ENCODE results near the gene SHISA9.

The SHISA9 gene

DNA sequence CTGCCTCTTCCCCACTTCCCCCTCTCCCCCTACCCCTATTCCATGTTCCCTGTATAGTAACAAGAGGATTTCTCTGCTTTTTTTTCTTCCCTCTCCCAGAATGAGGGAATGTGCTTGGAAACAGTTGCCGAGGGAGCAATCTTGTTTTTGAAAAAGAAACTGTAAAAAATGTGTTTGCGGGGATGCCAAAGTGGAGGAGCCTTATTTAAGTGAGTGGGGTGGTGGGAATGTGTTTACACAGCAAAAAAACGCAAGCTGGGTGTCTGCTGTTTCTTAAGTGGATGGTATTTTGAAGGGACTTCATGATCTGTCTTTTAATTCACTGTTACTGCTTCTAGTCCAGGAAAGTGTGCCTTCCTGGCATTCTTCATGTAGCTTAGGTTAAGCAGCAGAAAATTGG lies 254.4 kb downstream of the SHISA9 start:
- in situ Hi-C loops (cut with MboI; ENCODE audit: low sequenced_read_pairs), result no loop called here

GRCh38 chr16:13157082-13157481 lies 255.7 kb downstream of the SHISA9 start:
- in situ Hi-C loops (cut with MboI; ENCODE audit: low sequenced_read_pairs), result no loop called here

DNA sequence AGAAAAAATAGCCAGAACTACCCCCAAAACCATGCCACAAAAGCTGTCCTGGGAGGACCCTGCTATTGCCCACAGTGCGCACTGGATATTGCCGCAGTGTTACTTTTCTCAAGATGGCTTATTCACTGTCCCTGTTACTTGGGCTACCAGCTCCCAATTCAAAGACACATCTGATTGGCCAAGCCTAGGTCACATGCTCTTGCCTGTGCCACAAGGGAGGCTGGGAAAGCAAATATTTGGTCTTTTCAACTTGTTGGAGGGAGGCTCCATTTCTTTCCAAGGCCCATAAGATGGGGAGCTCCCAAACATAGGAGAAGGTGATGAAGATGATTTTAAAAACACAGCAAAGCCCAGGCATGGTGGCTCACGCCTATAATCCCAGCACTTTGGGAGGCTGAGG lies 257.0 kb downstream of the SHISA9 start:
- in situ Hi-C loops (cut with MboI; ENCODE audit: low sequenced_read_pairs), result no loop called here

GRCh38 chr16:13165024-13165423 lies 263.6 kb downstream of the SHISA9 start:
- in situ Hi-C loops (cut with MboI; ENCODE audit: low sequenced_read_pairs), result no loop called here

GRCh38 chr16:13168091-13168572 lies 266.7 kb downstream of the SHISA9 start:
- in situ Hi-C loops (cut with MboI; ENCODE audit: low sequenced_read_pairs), result no loop called here

GRCh38 chr16:13171313-13171712 lies 269.9 kb downstream of the SHISA9 start:
- in situ Hi-C loops (cut with MboI; ENCODE audit: low sequenced_read_pairs), result no loop called here

DNA sequence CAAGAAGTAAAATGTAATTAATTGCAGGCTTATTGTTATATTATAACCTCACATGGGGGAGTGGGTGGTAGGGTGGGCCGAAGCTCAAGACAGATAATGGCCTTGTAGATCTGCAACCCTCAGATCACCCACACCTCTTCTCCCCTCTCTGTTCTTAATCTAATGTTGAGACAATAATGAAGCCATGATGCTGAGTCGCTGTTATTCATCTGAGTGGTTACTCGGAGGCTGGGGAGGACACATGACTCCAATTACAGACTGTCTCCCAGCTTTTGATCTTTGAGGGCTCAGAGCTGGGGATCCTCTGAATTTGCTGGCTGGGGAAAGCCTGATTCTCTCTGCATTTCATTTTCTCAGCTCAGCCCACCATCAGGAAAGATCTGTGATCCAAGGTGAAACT lies 275.3 kb downstream of the SHISA9 start:
- in situ Hi-C loops (cut with MboI; ENCODE audit: low sequenced_read_pairs), result no loop called here

DNA sequence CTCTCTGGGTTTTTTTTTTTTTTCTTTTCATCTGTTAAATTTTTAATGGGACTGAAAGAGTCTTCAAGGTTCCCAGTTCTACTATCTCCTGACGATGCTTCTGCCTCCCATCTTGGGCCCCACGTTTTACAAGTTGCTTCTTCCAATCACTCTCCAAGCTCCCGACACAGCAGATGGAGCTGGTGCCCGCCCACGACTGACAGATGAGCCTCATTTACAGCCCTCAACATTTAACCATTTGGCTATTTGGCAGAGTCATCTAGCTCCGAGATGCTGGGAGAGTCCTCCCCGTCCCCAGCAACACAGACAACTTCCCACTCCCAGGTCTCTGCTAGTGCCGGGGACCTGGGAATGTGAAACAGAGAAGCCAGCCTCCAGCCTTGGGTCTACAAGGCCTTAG lies 276.9 kb downstream of the SHISA9 start:
- in situ Hi-C loops (cut with MboI; ENCODE audit: low sequenced_read_pairs), result no loop called here

DNA sequence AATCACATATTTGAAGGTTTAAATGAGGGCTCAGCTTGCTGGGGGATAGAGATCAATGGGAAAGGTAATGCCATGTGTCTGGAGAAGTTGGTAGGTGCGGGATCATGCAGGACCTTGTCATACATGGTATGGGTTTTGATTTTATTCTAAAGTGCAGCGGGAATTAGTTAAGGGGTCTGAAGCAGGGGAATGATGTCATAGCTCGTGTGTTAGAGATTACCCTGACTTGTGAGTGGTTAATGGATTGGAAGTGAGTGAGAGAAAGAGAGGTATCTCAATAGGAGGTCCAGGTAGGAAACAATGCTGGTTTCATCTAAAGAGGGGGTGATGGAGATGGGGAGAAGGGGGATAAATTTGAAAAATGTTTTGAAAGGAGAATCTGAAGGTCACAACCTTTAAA lies 280.0 kb downstream of the SHISA9 start:
- in situ Hi-C loops (cut with MboI; ENCODE audit: low sequenced_read_pairs), result no loop called here

DNA sequence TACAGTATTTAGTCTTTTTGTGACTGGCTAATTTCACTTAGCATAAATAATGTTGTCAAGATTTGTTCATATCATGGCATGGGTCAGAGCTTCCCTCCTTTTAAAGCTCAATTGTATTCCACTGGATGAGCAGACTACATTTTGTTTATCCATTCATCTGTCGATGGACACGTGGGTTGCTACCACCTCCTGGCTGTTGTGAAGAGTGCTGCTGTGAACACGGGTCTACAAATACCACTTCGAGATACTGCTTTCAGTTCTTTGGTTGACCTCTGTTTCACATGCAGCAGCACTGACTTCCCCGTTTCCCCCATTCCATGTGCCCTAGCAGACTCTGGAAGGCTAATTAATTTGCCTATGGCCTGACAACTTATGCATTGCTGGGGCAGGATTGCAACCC lies 285.4 kb downstream of the SHISA9 start:
- in situ Hi-C loops (cut with MboI; ENCODE audit: low sequenced_read_pairs), result no loop called here

- in situ Hi-C loops (cut with MboI; ENCODE audit: low sequenced_read_pairs), result no loop called here
Observed at GRCh38 chr16:13189250-13189649, 287.9 kb downstream of the SHISA9 start.

GRCh38 chr16:13193721-13194120 lies 292.3 kb downstream of the SHISA9 start:
- in situ Hi-C loops (cut with MboI; ENCODE audit: low sequenced_read_pairs), result no loop called here

DNA sequence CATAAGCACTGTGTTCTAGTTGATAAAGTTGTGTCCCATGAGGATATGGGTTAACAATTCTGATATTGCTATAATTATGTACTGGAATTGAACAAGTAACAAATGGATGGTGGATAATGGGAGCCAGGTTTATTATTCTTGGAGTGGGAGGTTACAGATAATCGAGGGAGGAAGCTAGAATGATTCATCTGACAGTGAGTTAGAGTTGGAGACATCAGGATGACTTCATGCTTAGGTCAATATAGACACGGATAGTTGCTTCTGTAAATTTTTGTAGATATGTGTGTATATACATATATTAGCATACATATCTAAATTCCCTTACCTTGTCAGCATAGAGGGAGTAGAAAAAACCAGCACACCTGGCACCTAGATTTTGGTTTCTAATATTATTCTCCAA lies 293.4 kb downstream of the SHISA9 start:
- in situ Hi-C loops (cut with MboI; ENCODE audit: low sequenced_read_pairs), result no loop called here

GRCh38 chr16:13203725-13204124 lies 302.3 kb downstream of the SHISA9 start:
- in situ Hi-C loops (cut with MboI; ENCODE audit: low sequenced_read_pairs), result no loop called here

- in situ Hi-C loops (cut with MboI; ENCODE audit: low sequenced_read_pairs), result no loop called here
Observed at GRCh38 chr16:13205352-13205751, 304.0 kb downstream of the SHISA9 start.

GRCh38 chr16:13206606-13207005 lies 305.2 kb downstream of the SHISA9 start:
- in situ Hi-C loops (cut with MboI; ENCODE audit: low sequenced_read_pairs), result no loop called here

DNA sequence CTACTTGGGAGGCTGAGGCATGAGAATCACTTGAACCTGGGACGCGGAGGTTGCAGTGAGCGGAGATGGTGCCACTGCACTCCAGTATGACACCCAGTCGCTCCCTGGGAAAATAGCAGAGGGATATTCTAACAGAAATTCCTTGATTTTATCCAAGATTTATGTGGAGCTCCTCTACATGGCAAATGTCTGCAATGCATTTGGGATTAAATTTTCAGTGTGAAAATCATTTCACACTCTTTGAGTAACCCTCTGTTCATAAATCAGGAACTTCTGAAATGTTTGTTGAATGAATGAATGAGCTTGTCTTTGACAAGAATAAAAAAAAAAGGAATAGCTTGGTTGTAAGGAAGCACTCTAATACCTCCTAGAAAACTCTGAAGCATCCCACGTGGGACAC lies 305.8 kb downstream of the SHISA9 start:
- in situ Hi-C loops (cut with MboI; ENCODE audit: low sequenced_read_pairs), result no loop called here

DNA sequence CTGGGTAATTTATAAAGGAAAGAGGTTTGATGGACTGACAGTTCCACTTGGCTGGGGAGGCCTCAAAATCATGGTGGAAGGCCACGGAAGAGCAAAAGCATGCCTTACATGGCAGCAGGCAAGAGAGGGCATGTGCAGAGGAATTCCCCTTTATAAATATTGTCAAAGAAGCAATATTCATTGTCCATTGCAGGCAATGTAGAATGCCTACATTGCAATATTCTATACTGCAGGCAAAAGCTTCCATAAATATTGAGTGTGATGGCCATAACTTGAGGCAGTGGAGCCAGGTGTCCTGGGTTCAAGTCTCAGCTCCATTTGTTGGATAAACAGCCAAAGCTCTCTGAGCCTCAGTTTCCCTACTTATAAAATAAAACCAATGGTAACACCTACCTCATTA lies 322.3 kb downstream of the SHISA9 start:
- in situ Hi-C loops (cut with MboI; ENCODE audit: low sequenced_read_pairs), result no loop called here

- in situ Hi-C loops (cut with MboI; ENCODE audit: low sequenced_read_pairs), result no loop called here
Observed at GRCh38 chr16:13229039-13229438, 327.6 kb downstream of the SHISA9 start.

- in situ Hi-C loops (cut with MboI; ENCODE audit: low sequenced_read_pairs), result no loop called here
Observed at GRCh38 chr16:13231365-13231764, 330.0 kb downstream of the SHISA9 start.

- in situ Hi-C loops (cut with MboI; ENCODE audit: low sequenced_read_pairs), result no loop called here
Observed at GRCh38 chr16:13234999-13235398, 333.6 kb downstream of the SHISA9 start.

DNA sequence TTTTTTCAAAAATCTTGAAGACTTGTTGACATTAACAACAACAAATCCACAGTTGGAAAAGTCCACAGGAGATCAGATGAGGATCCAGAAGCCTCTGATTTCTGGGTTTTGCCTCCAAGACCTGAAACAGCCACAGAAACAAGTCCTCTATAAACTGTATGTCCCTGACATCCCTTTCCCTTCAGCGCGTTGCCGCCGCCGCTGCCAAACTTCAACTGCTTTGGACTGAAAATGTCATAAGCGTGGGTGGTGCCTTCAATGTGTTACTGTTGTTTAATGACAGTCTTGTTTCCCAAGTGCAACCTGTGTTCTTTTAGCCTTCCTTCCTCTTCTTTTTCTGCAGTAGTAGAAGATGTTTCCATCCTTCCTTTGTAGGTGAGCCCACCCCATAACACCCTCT lies 334.9 kb downstream of the SHISA9 start:
- in situ Hi-C loops (cut with MboI; ENCODE audit: low sequenced_read_pairs), result no loop called here

DNA sequence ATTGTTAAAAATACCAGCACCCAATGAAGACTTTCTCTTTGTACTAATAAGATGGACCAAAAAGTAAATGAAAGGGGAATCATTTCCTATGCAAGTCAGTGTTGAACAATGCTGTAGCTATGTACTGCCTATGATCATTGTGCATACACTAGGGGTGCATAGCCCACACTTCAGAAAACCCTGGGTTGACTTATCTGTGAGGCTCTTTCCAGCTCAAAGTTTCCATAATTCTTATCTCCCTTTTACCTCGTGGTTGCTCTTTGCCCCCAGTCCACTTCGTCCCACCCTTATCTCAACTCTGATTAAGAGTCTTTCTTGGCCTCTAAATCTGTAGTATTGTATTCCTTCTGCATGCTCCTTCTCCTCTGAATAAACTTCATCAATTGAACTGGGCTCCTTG lies 336.8 kb downstream of the SHISA9 start:
- in situ Hi-C loops (cut with MboI; ENCODE audit: low sequenced_read_pairs), result no loop called here

DNA sequence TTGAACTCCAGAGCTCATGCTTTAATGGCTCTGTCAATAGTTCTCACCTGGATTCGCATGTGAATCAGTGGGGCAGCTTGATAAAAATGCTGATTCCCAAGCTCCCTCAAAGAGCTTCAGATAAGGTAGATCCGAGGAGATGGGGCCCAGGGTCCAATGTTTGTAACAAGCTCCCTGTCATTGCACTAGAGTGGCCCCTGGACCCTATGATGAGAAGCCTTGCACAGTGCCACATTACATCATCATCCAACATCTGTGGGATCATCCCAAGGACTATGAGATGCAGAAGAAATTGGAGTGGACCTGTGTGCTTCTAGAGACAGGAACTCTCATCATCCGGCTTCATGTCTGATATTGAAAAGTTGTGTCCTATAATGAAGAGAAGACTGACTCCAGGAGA lies 340.8 kb downstream of the SHISA9 start:
- in situ Hi-C loops (cut with MboI; ENCODE audit: low sequenced_read_pairs), result no loop called here
